Activated CD4-positive, CD25-positive, alpha-beta regulatory T cell treated with anti-CD3 and anti-CD28 coated beads, Interleukin-2, amount 50 U/mL, for 72 hours (primary cell): ENCODE data around the gene SAP30BP.

Experiments used
- DNase-seq: peaks from one replicate; pipeline ENCODE4 v3.0.0; 2021

Gene SAP30BP

DNA sequence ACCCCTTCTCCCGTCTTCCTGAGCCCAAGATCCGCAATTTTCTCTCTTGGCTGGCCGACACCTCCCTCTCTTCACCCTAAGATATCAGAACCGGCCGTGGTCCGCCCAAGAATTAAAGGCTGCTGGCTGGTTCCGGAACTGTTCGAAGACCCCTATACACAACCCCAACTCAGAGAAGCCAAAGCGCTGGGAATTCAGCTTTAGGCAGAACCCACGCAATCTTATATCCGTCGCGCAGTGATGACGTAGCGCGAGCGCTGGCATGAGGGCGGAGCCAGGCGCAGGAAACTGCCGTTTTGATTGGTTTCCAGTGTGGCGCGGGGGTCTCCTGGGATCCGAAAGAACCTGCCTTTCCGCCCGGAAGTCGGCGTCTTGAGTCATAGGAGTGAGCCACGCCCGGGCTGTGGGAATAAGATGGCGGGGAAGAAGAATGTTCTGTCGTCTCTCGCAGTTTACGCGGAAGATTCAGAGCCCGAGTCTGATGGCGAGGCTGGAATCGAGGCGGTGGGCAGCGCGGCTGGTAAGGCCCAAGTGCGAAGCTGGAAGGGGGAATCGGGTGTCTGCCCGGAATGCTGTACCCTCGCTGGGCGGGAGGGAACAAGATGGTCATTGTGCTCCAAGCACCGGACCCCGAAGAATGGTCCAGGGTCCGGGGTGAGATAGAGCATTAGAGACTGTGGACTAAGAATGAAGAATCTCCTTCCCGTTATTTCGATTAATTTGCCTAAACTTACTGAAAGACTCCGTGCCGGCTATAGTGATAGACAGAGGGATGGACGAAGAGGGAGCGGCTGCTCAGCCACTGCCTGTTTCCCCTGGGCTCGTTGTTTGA, at the start of gene SAP30BP, which contains the start of gene RECQL5:
SAP30BP (plus strand) TSS at position 380 of the 832 bp plus-strand sequence; CDS start at position 415, 35 bp downstream.
RECQL5 (minus strand) TSS at position 196 of the 832 bp plus-strand sequence. CDS start 597 bp downstream, outside the sequence.
- DNase-seq = peak; percentile 98

DNA sequence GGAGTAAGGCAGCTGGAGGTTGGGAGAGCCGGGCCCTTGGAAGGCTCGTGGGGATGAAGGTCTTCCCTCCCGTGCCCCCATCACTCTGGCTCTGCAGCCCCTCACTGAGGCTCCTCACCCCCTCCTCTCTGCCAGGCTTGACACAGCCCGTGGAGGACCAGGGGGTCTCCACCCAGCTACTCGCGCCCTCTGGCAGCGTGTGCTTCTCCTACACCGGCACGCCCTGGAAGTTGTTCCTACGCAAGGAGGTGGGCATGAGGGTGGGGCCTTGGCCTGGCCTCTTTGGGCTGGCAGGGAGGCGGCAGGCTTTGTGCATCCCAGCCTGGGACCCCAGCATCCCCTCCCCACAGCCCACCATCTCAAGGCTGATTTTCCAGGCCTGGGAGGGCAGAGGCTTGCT, 49.5 kb upstream of the SAP30BP start:
- DNase-seq = no peak

DNA sequence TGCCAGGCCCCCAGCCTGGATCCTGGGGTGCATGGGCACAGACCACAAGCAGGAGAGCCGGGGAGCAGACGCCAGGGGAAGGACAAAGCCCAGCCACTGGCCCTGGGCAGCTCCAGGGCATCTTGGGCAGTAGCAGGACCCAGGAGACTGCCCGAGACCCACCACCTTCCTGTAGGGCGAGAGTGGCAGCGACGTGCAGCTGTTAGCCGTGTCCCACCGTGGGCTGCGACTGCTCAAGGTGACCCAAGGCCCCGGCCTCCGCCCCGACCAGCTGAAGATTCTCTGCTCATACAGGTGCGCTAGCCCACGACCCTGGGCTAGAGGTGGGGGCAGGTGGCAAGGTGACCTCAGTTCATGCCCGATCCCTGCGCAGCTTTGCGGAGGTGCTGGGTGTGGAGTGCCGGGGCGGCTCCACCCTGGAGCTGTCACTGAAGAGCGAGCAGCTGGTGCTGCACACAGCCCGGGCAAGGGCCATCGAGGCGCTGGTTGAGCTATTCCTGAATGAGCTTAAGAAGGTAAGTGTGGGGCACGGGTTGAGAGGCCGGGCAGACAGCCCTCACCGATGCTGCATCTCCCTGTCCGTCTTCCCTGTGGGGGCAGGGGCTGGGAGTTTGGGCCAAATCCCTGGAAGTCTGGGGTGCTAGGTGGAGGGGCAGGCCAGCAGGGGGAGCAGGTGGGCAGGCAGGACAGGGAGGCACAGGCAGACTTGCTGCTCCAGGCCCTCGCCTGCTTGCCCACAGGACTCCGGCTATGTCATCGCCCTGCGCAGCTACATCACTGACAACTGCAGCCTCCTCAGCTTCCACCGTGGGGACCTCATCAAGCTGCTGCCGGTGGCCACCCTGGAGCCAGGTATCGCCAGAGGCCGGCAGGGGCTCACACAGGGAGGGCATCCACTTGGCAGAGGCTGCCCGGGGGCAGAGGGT, 47.4 kb upstream of the SAP30BP start:
- no peak for DNase-seq

DNA sequence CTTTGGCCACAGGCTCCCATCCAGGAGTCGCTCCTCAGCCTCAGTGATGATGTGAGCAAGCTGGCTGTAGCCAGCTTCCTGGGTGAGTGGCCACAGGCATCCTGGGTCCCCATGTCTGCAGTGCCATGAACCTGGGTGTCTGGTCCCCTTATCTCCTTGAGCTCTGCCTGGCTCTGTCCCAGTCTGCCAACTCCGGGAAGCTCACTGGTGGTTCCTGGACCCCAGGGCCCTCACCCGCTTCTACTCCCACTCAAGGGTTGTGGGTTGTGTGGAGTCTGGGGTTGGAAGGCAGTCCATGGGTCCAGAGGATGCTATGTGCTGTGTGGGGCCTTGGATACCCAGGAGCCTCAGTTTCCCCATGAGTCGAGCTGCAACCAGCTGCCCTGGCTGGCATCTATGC, 45.6 kb upstream of the SAP30BP start:
- DNase-seq = no peak

DNA sequence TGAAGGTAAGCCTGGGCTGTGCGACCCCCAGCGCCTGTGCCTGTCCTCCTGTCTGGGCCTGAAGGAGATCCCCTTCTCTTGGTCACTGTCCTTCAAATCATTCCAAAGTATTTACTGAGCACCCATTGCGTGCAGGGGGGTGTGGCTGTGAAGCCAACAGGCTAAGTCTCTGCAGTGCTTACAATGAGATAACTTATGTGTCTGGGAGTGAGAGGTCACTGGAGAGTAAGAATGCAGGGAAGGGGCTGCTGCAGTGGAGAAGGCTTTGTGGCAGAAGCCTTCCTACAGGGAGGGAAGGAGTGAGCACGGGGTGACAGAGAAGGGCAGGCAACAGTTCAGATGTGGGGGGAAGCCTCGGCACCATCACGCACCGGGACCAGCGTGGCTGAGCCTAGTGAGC, 45.1 kb upstream of the SAP30BP start:
- DNase-seq = no peak

DNA sequence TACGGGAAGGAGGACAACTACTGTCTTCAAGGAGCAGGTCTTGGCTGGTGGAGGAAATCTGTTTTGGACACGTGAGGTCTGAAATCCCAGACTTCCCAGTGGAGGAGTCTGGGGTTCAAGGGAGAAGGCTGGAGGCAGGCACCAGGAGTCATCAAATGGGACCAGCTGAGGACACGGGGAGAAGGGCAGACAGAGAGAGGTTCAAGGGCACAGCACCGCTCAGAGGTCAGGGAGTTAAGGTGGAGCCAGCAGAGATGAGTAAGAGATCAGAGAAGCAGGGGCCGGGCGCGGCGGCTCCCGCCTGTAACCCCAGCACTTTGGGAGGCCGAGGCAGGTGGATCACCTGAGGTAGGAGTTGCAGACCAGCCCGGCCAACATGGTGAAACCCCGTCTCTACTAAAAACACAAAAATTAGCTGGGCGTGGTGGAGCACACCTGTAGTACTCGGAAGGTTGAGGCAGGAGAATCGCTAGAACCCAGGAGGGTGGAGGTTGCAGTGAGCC, 44.3 kb upstream of the SAP30BP start:
- no peak for DNase-seq

DNA sequence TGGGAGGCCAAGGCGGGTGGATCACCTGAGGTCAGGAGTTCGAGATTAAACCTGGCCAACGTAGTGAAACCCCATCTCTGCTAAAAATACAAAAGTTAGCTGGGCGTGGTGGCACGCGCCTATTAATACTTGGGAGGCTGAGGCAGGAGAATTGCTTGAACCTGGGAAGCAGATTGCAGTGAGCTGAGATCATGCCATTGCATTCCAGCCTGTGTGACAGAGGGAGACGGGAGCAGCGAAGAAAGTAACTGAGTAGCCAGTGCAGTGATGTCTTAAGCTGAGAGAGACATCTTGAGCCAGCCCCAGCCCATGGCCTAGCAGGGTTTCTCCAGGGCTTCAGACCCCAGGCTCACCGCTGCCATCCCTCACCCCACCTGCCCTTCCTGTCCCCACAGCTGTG, 43.8 kb upstream of the SAP30BP start:
- no peak for DNase-seq

DNA sequence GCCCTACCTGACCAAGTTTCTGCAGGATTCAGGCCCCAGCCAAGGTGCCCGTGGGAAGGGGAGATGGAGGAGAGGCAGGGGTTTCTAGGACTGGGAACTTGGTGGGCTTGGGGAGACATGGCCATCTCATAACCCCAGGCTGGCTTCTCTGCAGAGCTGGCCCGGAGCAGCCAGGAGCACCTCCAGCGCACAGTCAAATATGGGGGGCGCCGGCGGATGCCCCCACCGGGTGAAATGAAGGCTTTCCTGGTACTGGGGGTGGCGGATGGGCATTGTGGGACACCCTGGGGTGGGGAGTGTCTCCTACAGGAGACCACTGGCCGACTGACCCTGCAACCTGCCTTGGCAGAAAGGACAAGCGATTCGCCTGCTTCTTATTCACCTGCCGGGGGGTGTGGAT, 43.1 kb upstream of the SAP30BP start:
- DNase-seq = no peak

DNA sequence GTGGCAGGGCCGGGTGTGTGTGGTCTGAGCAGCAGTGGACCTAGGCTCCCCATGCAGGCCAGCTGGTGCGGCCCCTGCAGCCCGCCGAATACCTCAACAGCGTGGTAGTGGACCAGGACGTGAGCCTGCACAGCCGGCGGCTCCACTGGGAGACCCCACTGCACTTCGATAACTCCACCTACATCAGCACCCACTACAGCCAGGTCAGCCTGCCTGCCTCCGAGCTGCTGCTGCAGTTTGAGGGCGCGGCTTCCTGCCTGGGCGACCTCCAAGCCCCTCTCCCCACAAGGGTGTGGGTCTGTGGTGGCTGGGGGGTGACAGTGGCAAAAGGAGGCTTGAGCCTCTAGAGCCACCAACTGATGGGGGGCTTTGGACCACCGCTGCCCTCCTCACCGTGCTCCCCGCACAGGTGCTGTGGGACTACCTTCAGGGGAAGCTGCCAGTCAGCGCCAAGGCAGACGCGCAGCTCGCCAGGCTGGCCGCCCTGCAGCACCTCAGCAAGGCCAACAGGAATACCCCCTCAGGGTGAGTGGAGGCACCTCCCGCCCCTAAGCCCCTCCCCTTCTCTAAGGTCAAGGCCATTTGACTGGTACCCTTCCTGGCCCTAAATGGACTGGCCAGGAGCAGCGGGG, 42.3 kb upstream of the SAP30BP start:
- no peak for DNase-seq

DNA sequence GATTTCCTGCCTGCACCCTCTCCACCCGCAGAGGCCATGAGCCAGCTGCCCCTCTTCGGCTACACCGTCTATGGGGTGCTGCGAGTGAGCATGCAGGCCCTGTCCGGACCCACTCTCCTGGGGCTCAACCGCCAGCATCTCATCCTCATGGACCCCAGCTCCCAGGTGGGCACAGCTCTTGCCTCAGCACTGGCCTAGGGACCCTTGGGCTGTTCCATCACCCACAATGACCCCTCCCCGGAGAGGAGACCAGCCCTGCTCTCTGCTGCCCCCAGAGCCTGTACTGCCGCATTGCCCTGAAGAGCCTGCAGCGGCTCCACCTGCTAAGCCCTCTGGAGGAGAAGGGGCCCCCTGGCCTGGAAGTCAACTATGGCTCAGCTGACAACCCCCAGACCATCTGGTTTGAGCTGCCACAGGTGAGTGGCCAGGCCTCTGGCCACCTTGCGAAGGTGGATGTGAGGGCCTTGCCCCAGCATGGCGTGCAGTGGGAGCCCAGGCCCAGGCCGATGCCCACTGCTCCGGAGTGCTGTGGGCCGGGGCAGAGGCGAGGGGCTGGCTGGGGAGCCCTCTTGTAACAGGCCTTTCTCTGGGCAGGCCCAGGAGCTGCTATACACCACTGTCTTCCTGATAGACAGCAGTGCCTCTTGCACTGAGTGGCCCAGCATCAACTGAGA, 41.2 kb upstream of the SAP30BP start:
- no peak for DNase-seq

DNA sequence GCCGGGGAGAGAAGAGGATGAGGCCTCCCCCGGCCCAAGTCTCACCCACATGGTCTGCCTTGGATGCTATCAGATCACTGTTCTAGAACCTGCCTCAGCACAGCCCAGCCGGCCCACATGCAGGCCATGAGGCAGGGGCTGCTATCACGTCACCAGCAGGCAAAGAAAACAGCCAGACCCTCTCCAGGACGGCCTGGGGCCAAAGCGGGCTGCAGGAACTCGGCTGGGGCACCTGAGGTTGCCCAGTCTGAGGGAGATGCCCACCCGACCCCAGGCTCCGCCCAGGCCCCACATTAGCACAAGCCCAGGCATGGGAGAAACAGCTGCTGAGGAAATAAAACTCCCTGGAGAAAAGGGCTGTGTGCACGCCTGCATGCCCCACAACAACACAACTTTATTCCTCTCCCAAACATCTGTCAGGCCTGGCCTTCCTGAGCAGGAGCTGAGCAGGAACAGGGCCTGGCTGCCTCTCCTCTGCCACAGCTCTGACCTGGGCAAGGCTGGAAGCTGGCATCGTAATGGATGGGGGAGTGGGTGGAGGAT, 40.6 kb upstream of the SAP30BP start:
- no peak for DNase-seq

DNA sequence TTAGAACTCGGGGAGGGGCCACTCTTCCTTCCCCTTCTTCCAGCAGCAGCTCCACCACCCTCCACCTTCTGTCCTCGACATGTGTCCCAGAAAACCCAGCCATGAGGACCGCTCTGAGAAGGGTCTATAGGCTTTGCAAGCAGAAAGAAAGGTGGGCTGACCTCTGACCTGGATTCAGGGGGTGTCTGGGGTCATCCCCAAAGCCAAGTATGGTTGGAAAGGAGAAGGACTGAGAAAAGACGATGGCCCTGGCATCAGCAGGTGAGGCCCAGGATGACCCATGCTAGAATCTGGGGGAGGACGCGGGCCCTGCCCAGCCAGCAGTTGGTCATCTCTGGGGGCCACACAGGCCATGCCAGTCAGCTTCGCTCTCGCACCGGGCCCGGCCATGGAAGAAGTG, 40.0 kb upstream of the SAP30BP start:
- no peak for DNase-seq

DNA sequence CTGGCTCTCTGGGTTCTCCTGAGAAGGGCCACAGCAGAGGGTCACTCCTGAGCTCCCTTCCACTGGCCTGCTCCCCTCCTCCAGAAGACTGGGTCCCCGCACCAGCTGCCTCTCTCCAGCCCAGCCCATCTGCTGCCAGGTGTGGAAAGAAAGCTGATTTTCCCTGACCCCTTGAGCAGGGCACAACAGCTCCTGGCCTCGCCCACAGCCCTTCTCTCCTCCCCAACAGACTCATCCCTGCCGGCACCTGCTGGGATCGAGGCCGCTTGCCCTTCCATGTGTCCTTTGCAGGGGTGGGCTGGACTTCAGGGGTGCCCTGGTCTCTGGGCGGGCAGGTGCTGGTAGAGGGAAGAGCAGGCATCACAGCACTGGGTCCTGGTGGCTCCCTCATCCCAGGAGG, 38.7 kb upstream of the SAP30BP start:
- no peak for DNase-seq

DNA sequence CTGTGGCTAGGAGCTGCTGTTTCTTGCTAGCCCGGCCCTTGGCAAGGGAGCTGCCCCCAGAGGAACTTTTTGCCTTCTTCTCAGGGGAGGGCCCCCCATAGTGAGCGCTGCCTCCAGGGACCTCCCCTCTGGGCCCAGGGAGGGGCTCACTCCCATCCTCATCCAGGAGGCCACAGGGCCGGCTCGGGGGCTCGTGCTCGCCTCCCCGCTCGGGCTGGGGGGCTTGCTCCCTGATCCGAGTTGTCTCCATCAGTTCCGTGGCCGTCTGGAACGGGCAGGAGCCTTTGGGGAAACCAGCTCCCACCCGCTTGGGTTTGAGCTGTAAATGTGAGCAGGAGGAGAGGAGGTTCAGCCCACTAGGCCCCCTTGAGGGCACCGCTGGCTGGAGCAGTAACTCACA, 38.0 kb upstream of the SAP30BP start:
- DNase-seq = no peak

DNA sequence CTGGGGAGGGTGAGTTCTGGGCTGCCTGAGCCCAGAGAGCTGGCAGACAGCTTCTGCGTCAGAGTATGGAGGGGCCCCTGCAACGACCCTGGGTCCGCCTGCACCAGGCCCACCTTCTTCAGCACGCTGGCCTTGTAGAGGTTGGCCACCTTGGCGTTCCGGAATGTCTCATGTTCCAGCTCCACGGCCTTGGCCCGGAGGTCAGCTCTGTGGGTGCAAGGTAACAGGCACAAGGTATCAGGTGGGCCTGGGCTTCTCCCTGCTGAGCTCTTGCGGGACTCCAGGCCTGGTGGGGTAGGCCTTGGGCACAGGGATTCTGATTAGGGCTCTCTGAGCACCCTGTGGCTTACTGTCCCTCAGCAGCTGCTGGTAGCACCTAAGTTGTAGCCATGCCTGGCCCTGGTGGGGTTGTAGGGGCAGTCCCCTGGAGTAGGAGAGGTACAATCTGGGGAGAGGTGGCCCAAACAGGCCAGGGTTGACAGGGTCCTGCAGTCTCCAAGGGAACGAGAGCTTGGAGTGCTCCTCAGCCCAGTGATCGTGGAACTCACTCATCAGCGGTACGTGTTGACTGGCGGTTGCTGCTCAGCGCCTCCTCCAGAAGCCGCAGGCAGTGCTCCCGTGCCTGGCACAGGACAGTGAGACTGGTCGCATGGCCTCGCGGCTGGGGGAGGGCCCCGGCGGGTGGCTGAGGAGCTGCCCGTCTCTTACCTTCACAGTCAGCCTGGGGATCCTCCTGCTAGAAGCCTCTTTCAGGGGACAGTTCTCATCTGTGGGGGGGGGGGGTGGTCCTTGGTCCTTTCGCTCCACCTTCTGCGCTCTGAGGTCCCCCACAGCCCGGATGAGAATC, 36.8 kb upstream of the SAP30BP start:
- no peak for DNase-seq

DNA sequence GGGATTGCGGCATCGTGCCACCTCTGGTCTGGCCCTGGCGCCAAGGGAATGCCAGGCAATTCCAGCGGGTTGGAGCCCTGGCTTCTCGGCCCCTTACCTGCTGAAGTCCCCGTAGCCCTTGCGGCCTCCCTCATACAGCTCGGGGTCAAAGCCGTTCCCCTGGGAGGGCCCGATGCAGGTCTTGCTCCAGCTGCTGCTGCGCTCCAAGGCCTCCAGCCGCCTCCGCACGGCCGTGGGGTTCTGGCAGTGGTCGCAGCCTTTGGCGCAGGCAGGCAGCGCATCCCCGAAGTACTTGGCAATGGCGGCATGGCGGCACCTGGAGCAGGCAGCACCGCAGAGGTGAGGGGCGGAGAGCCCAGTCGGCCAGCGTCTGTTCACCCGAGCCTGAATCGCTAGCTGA, 35.8 kb upstream of the SAP30BP start:
- no peak for DNase-seq

DNA sequence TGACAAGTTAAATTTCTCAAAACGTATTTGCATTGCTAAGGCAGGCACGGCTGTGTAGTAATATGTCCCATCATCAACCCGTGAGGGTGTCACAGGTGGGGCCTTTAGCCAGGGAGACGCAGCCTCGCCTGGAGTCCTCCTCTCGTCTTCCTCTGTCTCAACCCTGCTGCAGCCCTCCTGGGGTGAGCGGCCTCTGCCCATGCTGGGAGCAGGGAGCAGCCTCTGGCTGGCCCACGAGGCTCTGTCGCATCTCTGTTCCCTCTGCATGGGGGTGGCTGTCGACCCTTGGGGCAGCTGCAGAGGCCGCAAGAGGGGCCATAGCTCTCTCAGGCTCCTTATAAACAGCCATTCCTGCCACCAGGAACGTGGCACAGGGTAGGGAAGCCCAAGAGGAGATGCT, 34.7 kb upstream of the SAP30BP start:
- no peak for DNase-seq

DNA sequence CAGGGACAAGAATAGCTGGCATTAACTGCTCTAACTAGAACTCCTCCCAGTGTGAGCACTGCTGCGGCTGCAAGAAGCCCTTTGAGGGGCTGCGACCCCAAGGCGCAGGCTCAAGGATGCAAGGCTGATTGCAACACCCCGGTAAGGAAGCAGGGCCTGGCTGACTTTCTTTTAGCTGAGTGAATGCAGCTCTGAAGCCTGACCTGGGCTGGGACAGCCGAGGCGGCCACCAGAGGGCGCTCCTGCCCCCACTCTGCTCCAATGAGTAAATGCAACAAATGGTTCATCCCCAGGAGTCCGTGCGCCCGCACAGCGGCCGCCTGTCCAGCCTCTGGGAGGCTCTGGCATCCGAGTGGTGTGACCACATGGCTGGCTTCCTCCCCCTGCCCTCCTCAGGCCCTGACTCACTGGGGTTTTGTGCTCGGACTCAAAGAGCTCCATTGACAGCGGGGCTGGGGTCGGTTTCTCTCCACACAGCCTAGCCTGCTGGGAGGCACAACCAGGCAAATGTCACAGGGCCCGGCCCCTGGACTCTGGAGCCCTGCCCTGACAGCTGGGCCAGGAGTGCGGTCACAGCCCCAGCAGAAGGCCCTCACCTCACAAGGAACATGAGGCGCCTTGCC, 34.2 kb upstream of the SAP30BP start, which contains the start of gene SMIM5:
SMIM5 (plus strand) TSS at position 572 of the 623 bp plus-strand sequence. CDS start 6,768 bp downstream, outside the sequence.
- peak; percentile 89 for DNase-seq

DNA sequence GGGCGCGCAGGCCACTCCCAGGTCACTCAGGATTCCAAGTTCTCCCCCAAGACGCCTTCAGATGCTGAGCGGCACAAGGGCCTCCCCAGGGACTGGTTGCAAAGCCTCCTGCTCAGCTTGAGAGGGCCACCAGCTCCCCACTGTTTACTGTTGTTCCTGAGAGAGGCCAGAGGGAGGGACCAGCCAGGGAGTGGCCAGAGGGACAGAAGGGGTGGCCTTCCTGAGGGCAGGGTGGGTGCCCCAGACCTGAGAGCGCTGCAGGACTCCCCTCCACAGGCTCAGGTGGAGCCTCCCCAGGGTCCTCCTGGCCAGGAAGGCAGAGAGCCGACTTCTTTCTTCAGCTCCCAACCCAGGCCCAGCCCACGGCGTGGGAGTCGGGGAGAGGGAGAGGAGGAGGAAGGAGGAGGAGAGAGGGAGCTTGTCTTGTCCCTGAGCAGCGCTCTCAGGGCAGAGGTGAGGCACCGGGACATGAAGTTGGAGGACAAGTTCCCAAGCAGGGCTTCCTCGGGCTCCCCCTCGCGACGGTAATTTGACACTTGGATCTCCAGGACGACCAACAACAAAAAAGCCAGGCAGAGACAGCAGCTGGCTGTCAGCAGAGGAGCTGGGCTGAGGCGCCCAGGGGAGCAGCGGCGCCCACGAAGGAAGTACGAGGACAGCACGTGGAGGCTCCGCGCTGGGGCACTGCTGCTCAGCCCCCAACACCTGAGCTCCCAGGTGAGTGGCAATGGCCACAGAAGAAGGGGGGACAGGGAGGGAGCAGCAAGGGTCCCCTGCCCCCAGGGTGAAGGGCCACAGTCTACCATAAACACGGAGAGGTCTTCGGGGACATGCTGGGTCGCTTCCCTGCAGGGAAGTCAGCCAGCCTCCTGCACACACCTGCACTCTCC, 33.4 kb upstream of the SAP30BP start:
- DNase-seq = no peak

DNA sequence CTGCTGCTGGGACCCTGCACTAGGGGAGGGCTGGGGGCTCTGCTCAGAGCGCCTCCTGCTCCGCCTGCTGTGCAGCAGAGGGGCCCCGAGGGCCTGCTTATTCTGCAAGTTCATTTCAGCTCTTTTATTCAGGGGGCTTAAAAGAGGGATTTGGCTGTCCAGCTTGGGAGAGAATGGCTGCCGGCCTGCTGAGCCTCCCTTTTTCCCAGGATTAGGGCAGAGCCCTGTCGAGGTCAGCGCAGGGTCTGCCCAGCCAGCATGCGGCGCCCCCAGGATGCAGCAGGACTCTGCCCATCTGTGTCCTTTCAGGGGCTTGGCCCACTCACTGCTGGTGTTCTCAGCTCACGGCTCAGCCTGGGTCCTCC, 32.8 kb upstream of the SAP30BP start:
- DNase-seq = no peak
